T-cell (primary cell): ENCODE measurements around the gene PRKCA. TPM values are rescaled to one million over a fixed set of nuclear protein-coding genes. Genes with fewer than 3 reads are reported as not detected.
A peak's percentile ranks its signal among the peaks of the same experiment; 100 is the strongest.

Source experiments
- ATAC-seq, 4 experiments: fragments of 200-7000 bp in 3 of 4; fragments of 150-1000 bp in 1 of 4; cut with Tn5 transposase; replicated peaks in 1 of 4; 1 replicate in 3 of 4; 2 replicates in 1 of 4; pipeline ENCODE4 v1.10.0; 2021; ENCODE audit warnings: moderate library complexity in 3 of 4, mild to moderate bottlenecking in 2 of 4, moderate number of reproducible peaks in 1 of 4
- CTCF ChIA-PET, 2 donors: fragments of 300-600 bp; sonication (Branson Sonifier 250); formaldehyde crosslinking; loops; one replicate each; lab custom pipeline; 2022; ENCODE audit warnings: antibody characterized with exemption in 2 of 2; lab: Charles Lee
- POLR2A ChIA-PET, 2 donors: fragments of 300-600 bp; sonication (Branson Sonifier 250); formaldehyde crosslinking; loops; one replicate each; lab custom pipeline; 2022; ENCODE audit warnings: antibody characterized with exemption in 2 of 2; lab: Charles Lee
- DNase-seq, 35 experiments: peaks; one replicate each; pipeline versions ENCODE4 v3.0.0 to v3.0.0-alpha.2; 2013 to 2023
- H3K27ac ChIP-seq: one replicate; pipeline ENCODE4 v1.5.1; 2013; ENCODE audit warnings: low read length
- H3K27me3 ChIP-seq, 2 experiments: replicated peaks in 1 of 2; 1 replicate in 1 of 2; 2 replicates in 1 of 2; pipeline versions ENCODE4 v1.6.1 to v1.7.0; 2013; ENCODE audit warnings: low read length in 1 of 2, mixed read lengths in 1 of 2; ENCODE audit not compliant: control insufficient read depth in 2 of 2, insufficient read depth in 2 of 2; ENCODE audit errors: extremely low read depth in 1 of 2
- H3K36me3 ChIP-seq, 2 donors: 1 replicate in 1 of 2; 2 replicates in 1 of 2; pipeline versions ENCODE4 v1.6.1 to v1.7.0; 2013; ENCODE audit warnings: low read length in 1 of 2; ENCODE audit not compliant: control insufficient read depth in 2 of 2, insufficient read depth in 1 of 2; ENCODE audit errors: extremely low read depth in 1 of 2
- H3K4me1 ChIP-seq, 2 experiments: 1 replicate in 1 of 2; 2 replicates in 1 of 2; pipeline versions ENCODE4 v1.6.1 to v1.7.0; 2013; ENCODE audit warnings: low read length in 2 of 2, mixed read lengths in 1 of 2; ENCODE audit not compliant: insufficient read depth in 2 of 2, control insufficient read depth in 1 of 2; ENCODE audit errors: extremely low read depth in 1 of 2
- H3K4me3 ChIP-seq, 2 donors: 1 replicate in 1 of 2; 2 replicates in 1 of 2; pipeline versions ENCODE4 v1.5.1 to v1.7.0; 2013; ENCODE audit warnings: mild to moderate bottlenecking in 2 of 2, low read length in 1 of 2, moderate library complexity in 1 of 2; ENCODE audit not compliant: control insufficient read depth in 1 of 2; ENCODE audit errors: extremely low read depth in 1 of 2
- H3K9me3 ChIP-seq: 2 replicates; pipeline ENCODE4 v1.7.0; 2013
- H3K27ac Mint-ChIP-seq, 2 donors: one replicate each; pipeline ENCODE4 v1.8.0; 2020 to 2021; ENCODE audit warnings: mild to moderate bottlenecking in 2 of 2, mixed read lengths in 2 of 2
- H3K27me3 Mint-ChIP-seq, 2 donors: one replicate each; pipeline ENCODE4 v1.8.0; 2021 to 2022; ENCODE audit warnings: mixed read lengths in 2 of 2
- H3K36me3 Mint-ChIP-seq: one replicate; pipeline ENCODE4 v1.8.0; 2021; ENCODE audit warnings: mixed read lengths
- H3K4me1 Mint-ChIP-seq, 3 donors: one replicate each; pipeline ENCODE4 v1.8.0; 2020 to 2022; ENCODE audit warnings: mixed read lengths in 3 of 3, mild to moderate bottlenecking in 1 of 3
- H3K4me3 Mint-ChIP-seq, 3 donors: one replicate each; pipeline ENCODE4 v1.8.0; 2020 to 2022; ENCODE audit warnings: mild to moderate bottlenecking in 3 of 3, mixed read lengths in 3 of 3, moderate library complexity in 3 of 3
- H3K9me3 Mint-ChIP-seq, 3 donors: one replicate each; pipeline ENCODE4 v1.8.0; 2020 to 2022; ENCODE audit warnings: mixed read lengths in 3 of 3
- WGBS: methylation state at CpG from one replicate; pipeline ENCODE4 v1.1.5; 2013; ENCODE audit warnings: missing lambda C conversion rate; ENCODE audit not compliant: insufficient coverage; 5-methylcytosine and 5-hydroxymethylcytosine counted together
- total RNA-seq, 35 experiments: library from RNA in 6 of 35; stranded (reverse) in 6 of 35; fragments of 120-200 nt in 1 of 35; gene quantifications; one replicate each; pipeline versions ENCODE4 v1.2.1 to v1.2.4 and lab custom pipeline; 2013 to 2026

The PRKCA gene
- total RNA-seq, 5 donors from 2014 or later (not counting 1 experiment from before 2014, with no cell fraction given), result 75.9 to 128 (median 82.0) TPM

DNA sequence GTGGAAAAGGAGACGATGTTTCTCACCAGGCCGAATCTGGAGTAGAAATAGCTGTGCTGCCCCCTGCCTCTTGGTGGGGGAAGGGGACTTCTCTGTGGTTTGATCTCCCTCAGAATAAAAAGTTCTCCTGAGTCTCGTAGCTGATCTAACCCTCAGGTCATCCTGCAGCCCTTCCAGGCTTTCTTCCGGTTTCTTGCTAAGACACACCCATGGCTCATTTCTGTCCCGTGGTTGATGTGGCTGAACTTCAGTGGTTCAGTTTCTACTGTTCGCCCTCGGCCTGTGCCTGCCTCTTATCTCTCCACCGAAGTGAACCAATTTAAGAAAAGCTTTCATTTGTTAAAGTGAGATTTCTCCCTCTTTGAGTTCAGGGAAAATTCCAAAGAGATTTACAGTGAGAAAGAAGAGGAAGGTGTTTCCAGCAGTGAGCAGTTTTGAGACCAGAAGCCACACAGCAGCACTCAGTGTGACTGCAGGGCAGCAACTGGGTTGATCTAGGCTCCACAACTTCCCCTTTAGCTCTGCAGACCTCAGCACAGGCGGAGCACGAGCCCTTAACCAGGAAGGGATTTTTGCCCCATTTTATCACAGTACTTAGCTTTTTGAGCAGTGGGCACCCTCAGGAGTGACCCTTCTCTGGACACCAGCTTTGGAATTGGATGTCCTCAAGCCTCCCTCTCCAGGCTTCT, 497.6 kb downstream of the PRKCA start:
- Mint-ChIP-seq H3K36me3 (peaks cover 46% of the 10 kb centered on the region), H3K4me3 (no peak overlapping the region), H3K27ac (no peak overlapping the region), H3K4me1 (peaks cover 4 to 8% (median 5%) of the 10 kb centered on the region in 3 donors), H3K9me3 (no peaks in the 10 kb centered on the region), H3K27me3 (no peaks in the 10 kb centered on the region)
- ChIA-PET POLR2A (no interaction called here), CTCF (interaction anchor here in 1 of 2 donors (0.8 kb wide), 1 partner anchor 146 kb away, joined by 3 read pairs; no protein-coding TSS in a partner anchor)
- Histone ChIP-seq H3K36me3 (peaks cover 5 to 37% of the 10 kb centered on the region in 2 donors), H3K4me1 (peaks cover 0 to 2% of the 10 kb centered on the region in 2 experiments), H3K9me3 (no peaks in the 10 kb centered on the region), H3K4me3 (no peak overlapping the region), H3K27me3 (no peaks in the 10 kb centered on the region), H3K27ac (no peak overlapping the region)
- ATAC-seq (no peak), DNase-seq (no peak)
- WGBS, result 92% methylated on average over 4 of the region's 10 CpGs

GRCh38 chr17:66803474-66803951, 501.1 kb downstream of the PRKCA start:
- H3K9me3 ChIP-seq, result no peaks in the 10 kb centered on the region
- Mint-ChIP-seq H3K36me3 (peaks cover 39% of the 10 kb centered on the region), H3K4me3 (no peak overlapping the region), H3K27me3 (no peaks in the 10 kb centered on the region), H3K27ac (no peak overlapping the region), H3K9me3 (no peaks in the 10 kb centered on the region), H3K4me1 (peaks cover 29 to 36% (median 35%) of the 10 kb centered on the region in 3 donors)
- ChIA-PET POLR2A (no interaction called here), CTCF (interaction anchor here in 1 of 2 donors (0.6 kb wide), 1 partner anchor 587 kb away, joined by 3 read pairs; no protein-coding TSS in a partner anchor)
- no peak overlapping the region for H3K27ac ChIP-seq
- peaks cover 0 to 2% of the 10 kb centered on the region in 2 experiments for H3K27me3 ChIP-seq
- no peak for DNase-seq
- peaks cover 5 to 12% of the 10 kb centered on the region in 2 donors for H3K36me3 ChIP-seq
- WGBS, result 91% methylated on average over 18 of the region's 19 CpGs
- ATAC-seq, result no peak
- no peak overlapping the region for H3K4me3 ChIP-seq
- H3K4me1 ChIP-seq, result peaks cover 3 to 24% of the 10 kb centered on the region in 2 experiments

DNA sequence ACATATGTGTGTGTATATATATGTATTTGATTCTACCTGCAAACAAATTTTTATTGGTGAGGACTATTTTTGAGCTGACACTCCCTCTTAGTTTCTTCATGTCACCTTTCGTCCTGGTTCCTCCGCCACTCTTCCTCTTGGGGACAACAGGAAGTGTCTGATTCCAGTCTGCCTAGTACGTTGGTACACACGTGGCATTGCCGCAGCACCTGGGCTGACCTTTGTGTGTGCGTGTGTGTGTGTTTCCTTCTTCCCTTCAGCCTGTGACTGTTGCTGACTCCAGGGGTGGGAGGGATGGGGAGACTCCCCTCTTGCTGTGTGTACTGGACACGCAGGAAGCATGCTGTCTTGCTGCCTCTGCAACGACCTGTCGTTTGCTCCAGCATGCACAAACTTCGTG, 503.2 kb downstream of the PRKCA start:
- ATAC-seq (peak in 1 of 4 experiments; percentile 60), DNase-seq (no peak)
- no peaks in the 10 kb centered on the region for H3K9me3 Mint-ChIP-seq
- no peak overlapping the region for H3K4me3 Mint-ChIP-seq
- no peaks in the 10 kb centered on the region for H3K27me3 Mint-ChIP-seq
- peaks cover 3 to 24% of the 10 kb centered on the region in 2 experiments for H3K4me1 ChIP-seq
- POLR2A ChIA-PET, result no interaction called here
- H3K36me3 Mint-ChIP-seq, result peaks cover 39% of the 10 kb centered on the region
- WGBS, result 43% methylated on average over 8 of the region's 10 CpGs
- H3K27me3 ChIP-seq, result peaks cover 0 to 2% of the 10 kb centered on the region in 2 experiments
- peaks cover 5 to 12% of the 10 kb centered on the region in 2 donors for H3K36me3 ChIP-seq
- H3K4me3 ChIP-seq, result no peak overlapping the region
- CTCF ChIA-PET, result no interaction called here
- H3K27ac ChIP-seq, result no peak overlapping the region
- H3K4me1 Mint-ChIP-seq, result peaks cover 29 to 36% (median 35%) of the 10 kb centered on the region in 3 donors
- no peaks in the 10 kb centered on the region for H3K9me3 ChIP-seq
- H3K27ac Mint-ChIP-seq, result peak overlapping the region; percentile 29 to 31

- CTCF ChIA-PET, result no interaction called here
- Mint-ChIP-seq H3K36me3 (peaks cover 31% of the 10 kb centered on the region), H3K27me3 (no peaks in the 10 kb centered on the region), H3K4me3 (peak overlapping the region in 1 of 3 donors; percentile 24), H3K27ac (peak overlapping the region; percentile 40 to 65), H3K4me1 (peaks cover 29 to 36% (median 35%) of the 10 kb centered on the region in 3 donors), H3K9me3 (no peaks in the 10 kb centered on the region)
- DNase-seq (no peak), ATAC-seq (no peak)
- H3K27ac ChIP-seq, result no peak overlapping the region
- H3K27me3 ChIP-seq, result peaks cover 0 to 3% of the 10 kb centered on the region in 2 experiments
- H3K36me3 ChIP-seq, result peaks cover 0 to 8% of the 10 kb centered on the region in 2 donors
- H3K4me1 ChIP-seq, result peaks cover 3 to 24% of the 10 kb centered on the region in 2 experiments
- H3K9me3 ChIP-seq, result no peaks in the 10 kb centered on the region
- 75% methylated on average over 10 of the region's 10 CpGs for WGBS
- POLR2A ChIA-PET, result no interaction called here
- no peak overlapping the region for H3K4me3 ChIP-seq
These were observed 504.8 kb downstream of the PRKCA start for GRCh38 chr17:66807182-66807581.

DNA sequence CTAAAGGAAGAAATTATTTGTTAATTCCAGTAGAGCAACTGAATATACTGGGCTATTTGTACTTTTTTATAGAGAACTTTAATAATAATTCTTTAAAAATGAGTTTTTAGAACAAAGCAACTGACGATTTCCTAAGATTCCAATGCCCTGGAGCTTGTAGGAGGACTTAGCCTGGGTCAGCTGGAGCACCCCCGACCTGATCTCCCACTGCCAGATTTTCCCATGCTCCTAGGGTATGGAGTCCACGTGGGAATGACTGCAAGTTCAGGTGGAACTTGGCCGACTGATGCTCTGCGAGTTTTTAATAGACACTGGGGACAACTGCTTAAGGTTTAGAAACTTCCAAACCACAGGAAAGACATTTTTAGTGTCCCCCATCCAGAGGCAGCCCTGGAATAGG, 507.0 kb downstream of the PRKCA start:
- WGBS, result 60% methylated on average over 1 of the region's 5 CpGs
- Histone ChIP-seq H3K4me1 (peaks cover 3 to 22% of the 10 kb centered on the region in 2 experiments), H3K4me3 (no peak overlapping the region), H3K36me3 (peaks cover 0 to 2% of the 10 kb centered on the region in 2 donors), H3K27ac (no peak overlapping the region), H3K9me3 (no peaks in the 10 kb centered on the region), H3K27me3 (peaks cover 0 to 5% of the 10 kb centered on the region in 2 experiments)
- H3K36me3 Mint-ChIP-seq, result peaks cover 23% of the 10 kb centered on the region
- ChIA-PET CTCF (no interaction called here), POLR2A (no interaction called here)
- H3K9me3 Mint-ChIP-seq, result no peaks in the 10 kb centered on the region
- DNase-seq (no peak), ATAC-seq (no peak)
- H3K27ac Mint-ChIP-seq, result no peak overlapping the region
- peaks cover 29 to 36% (median 31%) of the 10 kb centered on the region in 3 donors for H3K4me1 Mint-ChIP-seq
- no peak overlapping the region for H3K4me3 Mint-ChIP-seq
- no peaks in the 10 kb centered on the region for H3K27me3 Mint-ChIP-seq

GRCh38 chr17:66810951-66811682, 508.7 kb downstream of the PRKCA start:
- Mint-ChIP-seq H3K9me3 (no peaks in the 10 kb centered on the region), H3K4me3 (no peak overlapping the region), H3K27ac (no peak overlapping the region), H3K27me3 (no peaks in the 10 kb centered on the region), H3K4me1 (peaks cover 16 to 20% (median 19%) of the 10 kb centered on the region in 3 donors), H3K36me3 (peaks cover 10% of the 10 kb centered on the region)
- H3K4me3 ChIP-seq, result no peak overlapping the region
- no peaks in the 10 kb centered on the region for H3K36me3 ChIP-seq
- no peak overlapping the region for H3K27ac ChIP-seq
- DNase-seq (no peak), ATAC-seq (no peak)
- peaks cover 3 to 16% of the 10 kb centered on the region in 2 experiments for H3K4me1 ChIP-seq
- H3K27me3 ChIP-seq, result peaks cover 0 to 3% of the 10 kb centered on the region in 2 experiments
- 83% methylated on average over 5 of the region's 12 CpGs for WGBS
- CTCF ChIA-PET, result no interaction called here
- POLR2A ChIA-PET, result no interaction called here
- no peaks in the 10 kb centered on the region for H3K9me3 ChIP-seq
